ENCODE data around the gene HTR6.

Gene HTR6

GRCh38 chr1:19688041-19688842 lies 23.6 kb downstream of the HTR6 start:
- peak; percentile 44 for DNase-seq (ENCODE audit: low spot score)

DNA sequence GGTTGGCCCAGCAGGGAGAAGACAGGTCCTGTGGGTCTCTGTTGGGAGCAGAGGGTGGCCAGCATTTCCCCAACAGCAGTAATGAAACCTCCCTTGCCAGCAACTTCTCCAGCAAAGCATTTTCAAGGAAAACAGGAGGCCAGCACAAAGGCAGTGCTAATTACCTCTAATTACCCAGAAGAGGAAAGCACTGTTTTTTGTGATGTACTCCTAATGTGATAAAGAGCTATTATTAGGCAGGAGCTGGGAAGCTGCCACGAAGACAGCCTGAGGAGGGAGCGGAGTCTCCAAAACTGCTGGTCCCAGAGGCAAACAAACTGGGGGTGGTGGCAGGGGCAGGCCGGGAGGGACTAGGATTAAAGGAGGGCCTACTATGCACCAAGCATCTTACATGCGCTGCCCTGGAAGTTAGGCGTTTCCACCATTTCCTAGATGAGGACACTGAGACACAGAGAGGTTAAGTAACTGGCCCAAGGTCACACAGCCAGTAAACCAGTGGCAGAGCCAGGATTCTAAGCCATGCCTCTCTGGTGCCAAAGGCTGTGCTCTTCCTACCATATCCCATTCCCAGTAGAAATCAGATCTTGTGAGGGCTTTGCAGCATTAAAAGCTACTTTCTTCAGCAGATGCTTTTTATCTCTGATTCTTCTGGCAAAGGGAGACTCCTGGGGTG lies 24.5 kb downstream of the HTR6 start:
- DNase-seq (ENCODE audit: low spot score), result no peak

DNA sequence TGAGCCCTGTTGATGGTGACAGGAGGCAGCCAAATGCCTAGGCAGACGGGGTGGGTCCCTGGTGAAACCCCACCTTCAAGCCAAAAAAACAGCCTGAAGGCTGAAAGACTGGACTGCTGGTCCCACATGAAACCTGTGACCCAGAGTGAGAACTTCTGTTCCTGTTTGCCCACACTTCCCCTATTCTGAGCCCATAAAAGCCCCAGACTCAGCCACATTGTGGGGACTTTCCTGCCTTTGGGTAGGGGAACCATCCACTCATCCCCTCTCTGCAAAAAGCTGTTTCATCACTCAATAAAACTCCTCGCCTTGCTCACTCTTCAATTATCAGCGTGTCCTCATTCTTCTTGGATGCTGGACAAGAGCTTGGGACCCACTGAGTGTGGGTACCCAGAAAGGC lies 25.2 kb downstream of the HTR6 start:
- no peak for DNase-seq (ENCODE audit: low spot score)

DNA sequence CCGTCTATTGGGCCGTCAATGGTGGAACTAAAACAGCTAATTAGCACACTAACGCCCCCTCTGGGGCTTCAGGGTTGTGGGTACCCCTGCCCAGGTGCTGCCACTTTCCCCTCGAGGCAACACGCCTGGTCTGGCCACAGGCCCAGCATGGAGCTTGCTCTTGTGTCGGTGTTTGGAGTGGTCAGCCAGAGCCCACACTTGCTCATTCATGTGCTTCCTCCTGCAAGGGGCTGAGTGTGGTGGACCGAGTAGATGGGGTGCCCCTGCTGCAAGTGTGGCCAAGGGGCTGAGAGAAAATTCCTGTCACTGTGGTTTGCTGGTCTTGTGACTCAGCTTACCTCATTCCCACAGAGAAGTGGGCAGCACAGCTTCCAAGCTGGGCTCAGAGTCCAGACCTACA lies 25.7 kb downstream of the HTR6 start:
- DNase-seq (ENCODE audit: low spot score), result no peak

- DNase-seq (ENCODE audit: low spot score), result no peak
Observed at GRCh38 chr1:19694298-19694697, 29.6 kb downstream of the HTR6 start.

- DNase-seq (ENCODE audit: low spot score), result no peak
Observed at GRCh38 chr1:19695772-19696171, 31.1 kb downstream of the HTR6 start.

- DNase-seq (ENCODE audit: low spot score), result no peak
Observed at GRCh38 chr1:19696820-19697219, 32.1 kb downstream of the HTR6 start.

- no peak for DNase-seq (ENCODE audit: low spot score)
Observed at GRCh38 chr1:19698181-19698580, 33.5 kb downstream of the HTR6 start.

DNA sequence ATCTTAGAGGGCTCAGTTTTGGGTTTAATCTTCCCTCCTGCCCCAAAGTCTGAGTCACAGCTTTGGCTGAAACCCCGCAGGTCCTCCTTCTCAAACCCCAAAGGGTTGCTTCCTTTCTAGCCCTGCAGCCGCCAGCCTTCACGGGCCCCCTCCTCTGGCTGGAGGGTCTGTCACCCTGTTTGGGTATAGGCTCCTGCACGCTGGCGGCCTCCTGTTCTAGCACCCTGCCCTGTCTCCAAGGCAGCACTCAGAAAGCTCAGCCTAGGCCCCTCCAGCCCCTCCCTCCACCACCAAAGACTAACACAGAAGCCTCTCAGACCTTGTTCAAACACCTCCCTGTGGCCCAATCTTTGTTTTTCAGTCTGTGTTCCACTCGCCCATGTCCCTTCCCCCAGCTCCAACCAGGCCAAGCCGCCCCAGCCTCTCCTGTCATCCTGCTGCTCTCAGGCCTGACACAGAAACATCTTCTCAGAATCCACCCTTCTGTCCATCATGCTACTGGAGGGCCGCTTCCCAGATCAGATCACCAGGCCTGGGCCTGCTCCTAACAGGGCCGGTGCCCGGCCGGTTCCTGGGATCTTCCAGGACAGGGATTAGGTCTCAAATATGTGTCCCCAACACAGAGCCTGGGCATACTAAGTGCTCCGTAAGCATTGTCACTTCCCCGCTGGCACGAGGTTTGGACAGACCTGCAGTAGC lies 35.6 kb downstream of the HTR6 start:
- DNase-seq (ENCODE audit: low spot score), result no peak

DNA sequence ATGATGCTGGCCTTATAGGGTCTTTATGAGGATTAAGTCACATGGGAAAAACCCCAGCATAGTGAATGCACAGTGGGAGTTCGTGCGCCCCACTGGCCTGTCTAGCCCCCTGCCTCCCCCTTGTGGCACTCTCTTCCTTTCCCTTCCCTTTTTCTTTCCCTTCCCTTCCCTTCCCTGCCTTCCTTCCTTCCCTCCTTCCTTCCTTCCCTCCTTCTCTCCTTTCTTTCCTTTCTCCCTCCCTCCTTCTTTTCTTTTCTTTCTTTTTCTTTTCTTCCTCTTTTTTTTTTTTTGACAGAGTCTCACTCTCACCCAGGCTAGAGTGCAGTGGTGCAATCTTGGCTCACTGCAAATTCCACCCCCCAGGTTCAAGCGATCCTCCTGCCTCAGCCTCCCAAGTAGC lies 38.6 kb downstream of the HTR6 start:
- DNase-seq (ENCODE audit: low spot score), result no peak

GRCh38 chr1:19704247-19705113 lies 39.8 kb downstream of the HTR6 start:
- peak; percentile 60 for DNase-seq (ENCODE audit: low spot score)

DNA sequence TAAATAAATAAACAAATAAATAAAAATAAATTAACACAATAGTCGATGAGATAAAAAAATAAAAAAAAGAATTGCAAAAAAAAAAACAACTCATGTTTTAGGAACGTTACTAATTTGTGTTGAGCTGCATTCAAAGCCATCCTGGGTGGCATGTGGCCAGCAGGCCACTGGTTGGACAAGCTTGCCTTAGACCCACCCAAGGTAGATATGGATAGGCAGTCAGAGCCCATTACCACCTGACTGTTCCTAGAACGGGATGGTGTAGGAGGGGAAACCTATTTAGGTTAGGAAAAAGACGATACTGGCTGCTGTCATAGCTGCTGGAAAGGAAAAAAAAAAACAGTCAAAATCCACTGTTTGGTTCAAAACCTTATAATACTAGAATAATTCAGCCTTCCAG lies 40.8 kb downstream of the HTR6 start:
- no peak for DNase-seq (ENCODE audit: low spot score)

- no peak for DNase-seq (ENCODE audit: low spot score)
Observed at GRCh38 chr1:19706136-19706535, 41.5 kb downstream of the HTR6 start.

GRCh38 chr1:19708567-19709110 lies 44.0 kb downstream of the HTR6 start:
- no peak for DNase-seq (ENCODE audit: low spot score)

DNA sequence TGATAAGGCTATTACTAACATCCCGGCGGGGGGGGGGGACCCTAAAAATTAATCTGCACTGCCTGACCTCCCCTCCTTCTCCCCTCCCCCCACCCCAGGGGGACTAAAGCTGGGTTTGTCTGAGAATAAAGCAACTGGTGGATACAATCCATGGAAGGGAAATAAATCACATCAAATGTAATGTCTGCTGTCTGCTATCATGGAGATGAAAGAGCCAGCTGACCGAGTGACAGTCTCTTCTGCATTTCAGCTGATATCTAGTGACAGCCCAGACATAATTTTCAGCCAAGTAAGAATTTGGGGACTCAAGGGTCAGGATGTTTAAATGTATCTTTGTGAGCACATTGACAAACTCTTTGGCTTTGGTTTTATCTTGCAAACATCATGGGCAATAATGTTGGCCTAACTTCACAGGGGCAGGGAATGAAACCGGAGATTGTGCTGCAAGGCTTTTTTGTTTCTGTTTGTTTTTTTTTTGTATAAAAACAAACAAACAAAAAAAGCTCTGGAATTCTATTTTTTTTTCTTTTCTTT lies 44.7 kb downstream of the HTR6 start:
- DNase-seq (ENCODE audit: low spot score), result no peak

GRCh38 chr1:19710825-19711611 lies 46.3 kb downstream of the HTR6 start:
- no peak for DNase-seq (ENCODE audit: low spot score)

- DNase-seq (ENCODE audit: low spot score), result no peak
Observed at GRCh38 chr1:19712928-19713327, 48.3 kb downstream of the HTR6 start.

DNA sequence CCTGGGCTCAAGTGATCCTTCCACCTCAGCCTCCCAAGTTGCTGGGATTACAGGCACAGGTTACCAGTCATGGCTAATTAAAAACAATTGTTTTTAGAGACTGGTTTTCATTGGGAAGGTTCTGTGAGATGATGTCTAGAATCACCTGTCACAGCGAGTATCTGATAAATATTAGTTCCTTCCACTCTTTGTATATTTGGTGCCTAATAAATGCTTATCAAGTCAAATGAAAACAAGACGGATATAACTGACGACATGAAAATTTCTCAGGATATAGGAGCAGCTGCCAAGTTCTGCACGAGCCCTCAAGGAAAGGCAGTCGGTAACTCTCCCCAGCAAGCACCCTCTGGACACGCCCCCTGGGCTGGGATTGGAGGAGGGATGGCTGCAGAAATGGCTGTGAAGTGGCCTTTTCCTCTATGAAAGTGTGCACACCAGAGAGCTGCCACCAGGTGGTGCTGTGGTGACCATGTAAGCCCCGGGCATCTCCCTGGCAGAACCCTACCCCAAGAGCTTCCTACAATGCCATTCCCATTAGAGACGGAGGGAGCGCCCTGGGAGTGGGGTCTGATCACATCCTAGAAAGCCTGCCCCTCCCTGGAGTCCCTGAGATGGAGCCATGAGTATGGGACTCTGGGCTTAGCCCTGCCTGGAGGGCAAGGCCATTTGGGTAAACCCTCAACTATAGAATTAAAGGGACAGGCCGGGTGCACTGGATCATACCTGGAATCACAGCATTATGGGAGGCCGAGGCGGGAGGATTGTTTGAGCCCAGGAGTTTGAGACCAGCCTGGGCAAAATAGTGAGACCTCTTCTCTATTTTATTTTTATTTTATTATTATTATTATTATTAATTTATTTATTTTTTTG lies 50.9 kb downstream of the HTR6 start:
- peak; percentile 78 for DNase-seq (ENCODE audit: low spot score)

GRCh38 chr1:19717467-19717866 lies 52.8 kb downstream of the HTR6 start:
- DNase-seq (ENCODE audit: low spot score), result no peak

GRCh38 chr1:19720174-19720573 lies 55.5 kb downstream of the HTR6 start:
- no peak for DNase-seq (ENCODE audit: low spot score)

Measured in CD4-positive, alpha-beta T cell treated with Interleukin-15 for 4 hours (primary cell).